B cell (primary cell): Measurements from ENCODE around the gene GNAT2.

Experiments used
- EZH2 ChIP-seq: IDR thresholded peaks from 2 replicates; pipeline ENCODE4 v1.6.1; 2012; ENCODE audit warnings: borderline replicate concordance, low read depth, mild to moderate bottlenecking, moderate library complexity, low read length; ENCODE audit not compliant: insufficient read depth, poor library complexity, severe bottlenecking
- TF ChIP-seq, protein P1 (sequence below): fragments of 200-600 bp; IDR thresholded peaks from one replicate; pipeline ENCODE4 v1.8.0; 2022; ENCODE audit warnings: antibody characterized with exemption, mild to moderate bottlenecking

DNA sequence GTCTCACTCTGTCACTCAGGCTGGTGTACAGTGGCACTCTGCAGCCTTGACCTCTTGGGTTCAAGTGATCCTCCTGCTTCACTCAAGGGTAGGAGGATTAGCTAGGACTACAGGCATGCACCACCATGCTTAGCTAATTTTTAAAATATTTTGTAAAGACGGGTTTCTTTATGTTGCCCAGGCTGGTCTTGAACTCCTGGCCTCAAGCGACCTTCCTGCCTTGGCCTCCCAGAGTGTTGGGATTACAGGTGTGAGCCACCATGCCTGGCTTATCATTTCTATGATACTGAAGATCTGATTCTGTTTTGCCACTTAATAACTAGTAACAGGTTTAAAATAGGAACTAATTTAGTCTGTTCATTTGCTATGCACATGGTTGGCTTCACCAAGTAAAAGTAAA lies 37.4 kb downstream of the GNAT2 start:
- TF ChIP-seq, protein P1, sequence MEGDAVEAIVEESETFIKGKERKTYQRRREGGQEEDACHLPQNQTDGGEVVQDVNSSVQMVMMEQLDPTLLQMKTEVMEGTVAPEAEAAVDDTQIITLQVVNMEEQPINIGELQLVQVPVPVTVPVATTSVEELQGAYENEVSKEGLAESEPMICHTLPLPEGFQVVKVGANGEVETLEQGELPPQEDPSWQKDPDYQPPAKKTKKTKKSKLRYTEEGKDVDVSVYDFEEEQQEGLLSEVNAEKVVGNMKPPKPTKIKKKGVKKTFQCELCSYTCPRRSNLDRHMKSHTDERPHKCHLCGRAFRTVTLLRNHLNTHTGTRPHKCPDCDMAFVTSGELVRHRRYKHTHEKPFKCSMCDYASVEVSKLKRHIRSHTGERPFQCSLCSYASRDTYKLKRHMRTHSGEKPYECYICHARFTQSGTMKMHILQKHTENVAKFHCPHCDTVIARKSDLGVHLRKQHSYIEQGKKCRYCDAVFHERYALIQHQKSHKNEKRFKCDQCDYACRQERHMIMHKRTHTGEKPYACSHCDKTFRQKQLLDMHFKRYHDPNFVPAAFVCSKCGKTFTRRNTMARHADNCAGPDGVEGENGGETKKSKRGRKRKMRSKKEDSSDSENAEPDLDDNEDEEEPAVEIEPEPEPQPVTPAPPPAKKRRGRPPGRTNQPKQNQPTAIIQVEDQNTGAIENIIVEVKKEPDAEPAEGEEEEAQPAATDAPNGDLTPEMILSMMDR: no peak
- no peak for TF ChIP-seq EZH2
